Osteoblast (primary cell): ENCODE data around the gene TJP2. TPM values are rescaled to one million over a fixed set of nuclear protein-coding genes. Genes with fewer than 3 reads are reported as not detected.

Experiments used
- DNase-seq: peaks from one replicate; pipeline ENCODE4 v3.0.0; 2011; ENCODE audit warnings: low spot score, mixed read lengths; ENCODE audit not compliant: insufficient read length; ENCODE audit errors: missing footprints
- H2AFZ ChIP-seq: 2 replicates; pipeline ENCODE4 v1.6.0; 2011; ENCODE audit warnings: mild to moderate bottlenecking, low read length
- H3K27ac ChIP-seq: 2 replicates; pipeline ENCODE4 v1.5.1; 2011; ENCODE audit warnings: mild to moderate bottlenecking, low read depth, low read length, moderate library complexity
- H3K27me3 ChIP-seq: 2 replicates; pipeline ENCODE4 v1.6.0; 2012; ENCODE audit warnings: mild to moderate bottlenecking, control low read depth, inconsistent platforms, low read length, moderate library complexity; ENCODE audit not compliant: insufficient read depth
- H3K36me3 ChIP-seq: 2 replicates; pipeline ENCODE4 v1.5.1; 2011; ENCODE audit warnings: mild to moderate bottlenecking, low read length, control low read depth, moderate library complexity; ENCODE audit not compliant: insufficient read depth
- H3K4me1 ChIP-seq: 2 replicates; pipeline ENCODE4 v1.5.1; 2011; ENCODE audit warnings: mild to moderate bottlenecking, low read length, control low read depth, moderate library complexity; ENCODE audit not compliant: insufficient read depth
- H3K4me2 ChIP-seq: 2 replicates; pipeline ENCODE4 v1.6.0; 2011; ENCODE audit warnings: mild to moderate bottlenecking, low read length; ENCODE audit not compliant: insufficient read depth
- H3K4me3 ChIP-seq: fragments of 200-600 bp; sonication (generic); 3 replicates; pipeline ENCODE4 v1.5.1; 2012; ENCODE audit warnings: mild to moderate bottlenecking, low read length, inconsistent platforms; ENCODE audit not compliant: insufficient read depth
- H3K79me2 ChIP-seq: 2 replicates; pipeline ENCODE4 v1.6.0; 2012; ENCODE audit warnings: mild to moderate bottlenecking, low read length, control low read depth, inconsistent platforms; ENCODE audit not compliant: insufficient read depth
- H3K9me3 ChIP-seq: 2 replicates; pipeline ENCODE4 v1.5.1; 2011; ENCODE audit warnings: low read depth, low read length, control low read depth
- H4K20me1 ChIP-seq: 2 replicates; pipeline ENCODE4 v1.6.0; 2012; ENCODE audit warnings: mild to moderate bottlenecking, low read length, control low read depth; ENCODE audit not compliant: insufficient read depth
- total RNA-seq: library from RNA; depleted of rRNA; stranded (reverse); fragments of >200 nt; gene quantifications from 2 replicates; pipeline ENCODE4 v1.2.3, GENCODE V29; 2012
- TF ChIP-seq, protein P1 (sequence below): IDR thresholded peaks from 2 replicates; pipeline ENCODE4 v1.5.1; 2011; ENCODE audit warnings: mild to moderate bottlenecking, low read depth, low read length, moderate library complexity; ENCODE audit errors: extremely low read depth

TJP2 gene
- total RNA-seq, 1 donor = 28.6 TPM

DNA sequence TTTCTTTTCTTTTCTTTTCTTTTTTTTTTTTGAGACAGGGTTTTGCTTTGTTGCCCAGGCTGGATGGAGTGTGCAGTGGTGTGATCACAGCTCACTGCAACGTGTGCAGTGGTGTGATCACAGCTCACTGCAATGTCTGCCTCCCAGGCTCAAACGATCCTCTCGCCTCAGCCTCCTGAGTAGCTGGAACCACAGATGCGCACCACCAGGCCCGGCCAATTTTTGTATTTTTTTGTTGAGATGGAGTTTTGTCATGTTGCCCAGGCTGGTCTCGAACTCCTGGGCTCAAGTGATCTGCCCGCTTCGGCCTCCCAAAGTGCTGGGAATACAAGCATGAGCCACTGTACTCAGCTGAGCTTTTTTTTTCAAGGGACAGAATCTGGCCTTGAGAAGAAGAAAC lies 36.8 kb upstream of the TJP2 start:
- H3K9me3 ChIP-seq = no peaks in the 10 kb centered on the region
- no peak for DNase-seq
- H3K4me2 ChIP-seq = no peak overlapping the region
- H2AFZ ChIP-seq = no peak overlapping the region
- no peaks in the 10 kb centered on the region for H3K27me3 ChIP-seq
- no peak overlapping the region for H3K4me3 ChIP-seq
- H3K79me2 ChIP-seq = peaks cover 7% of the 10 kb centered on the region
- no peak overlapping the region for H3K27ac ChIP-seq
- TF ChIP-seq, protein P1, sequence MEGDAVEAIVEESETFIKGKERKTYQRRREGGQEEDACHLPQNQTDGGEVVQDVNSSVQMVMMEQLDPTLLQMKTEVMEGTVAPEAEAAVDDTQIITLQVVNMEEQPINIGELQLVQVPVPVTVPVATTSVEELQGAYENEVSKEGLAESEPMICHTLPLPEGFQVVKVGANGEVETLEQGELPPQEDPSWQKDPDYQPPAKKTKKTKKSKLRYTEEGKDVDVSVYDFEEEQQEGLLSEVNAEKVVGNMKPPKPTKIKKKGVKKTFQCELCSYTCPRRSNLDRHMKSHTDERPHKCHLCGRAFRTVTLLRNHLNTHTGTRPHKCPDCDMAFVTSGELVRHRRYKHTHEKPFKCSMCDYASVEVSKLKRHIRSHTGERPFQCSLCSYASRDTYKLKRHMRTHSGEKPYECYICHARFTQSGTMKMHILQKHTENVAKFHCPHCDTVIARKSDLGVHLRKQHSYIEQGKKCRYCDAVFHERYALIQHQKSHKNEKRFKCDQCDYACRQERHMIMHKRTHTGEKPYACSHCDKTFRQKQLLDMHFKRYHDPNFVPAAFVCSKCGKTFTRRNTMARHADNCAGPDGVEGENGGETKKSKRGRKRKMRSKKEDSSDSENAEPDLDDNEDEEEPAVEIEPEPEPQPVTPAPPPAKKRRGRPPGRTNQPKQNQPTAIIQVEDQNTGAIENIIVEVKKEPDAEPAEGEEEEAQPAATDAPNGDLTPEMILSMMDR = no peak
- H3K36me3 ChIP-seq = no peaks in the 10 kb centered on the region
- H4K20me1 ChIP-seq = peaks cover 3% of the 10 kb centered on the region
- peaks cover 2% of the 10 kb centered on the region for H3K4me1 ChIP-seq

GRCh38 chr9:69139596-69139995 lies 34.5 kb upstream of the TJP2 start:
- H3K9me3 ChIP-seq = no peaks in the 10 kb centered on the region
- no peak for DNase-seq
- H3K79me2 ChIP-seq = peaks cover 2% of the 10 kb centered on the region
- no peak overlapping the region for H3K4me3 ChIP-seq
- TF ChIP-seq, protein P1 = no peak
- H3K36me3 ChIP-seq = no peaks in the 10 kb centered on the region
- H2AFZ ChIP-seq = no peak overlapping the region
- H3K4me2 ChIP-seq = no peak overlapping the region
- H3K27ac ChIP-seq = no peak overlapping the region
- H4K20me1 ChIP-seq = no peaks in the 10 kb centered on the region
- H3K27me3 ChIP-seq = no peaks in the 10 kb centered on the region
- no peaks in the 10 kb centered on the region for H3K4me1 ChIP-seq

DNA sequence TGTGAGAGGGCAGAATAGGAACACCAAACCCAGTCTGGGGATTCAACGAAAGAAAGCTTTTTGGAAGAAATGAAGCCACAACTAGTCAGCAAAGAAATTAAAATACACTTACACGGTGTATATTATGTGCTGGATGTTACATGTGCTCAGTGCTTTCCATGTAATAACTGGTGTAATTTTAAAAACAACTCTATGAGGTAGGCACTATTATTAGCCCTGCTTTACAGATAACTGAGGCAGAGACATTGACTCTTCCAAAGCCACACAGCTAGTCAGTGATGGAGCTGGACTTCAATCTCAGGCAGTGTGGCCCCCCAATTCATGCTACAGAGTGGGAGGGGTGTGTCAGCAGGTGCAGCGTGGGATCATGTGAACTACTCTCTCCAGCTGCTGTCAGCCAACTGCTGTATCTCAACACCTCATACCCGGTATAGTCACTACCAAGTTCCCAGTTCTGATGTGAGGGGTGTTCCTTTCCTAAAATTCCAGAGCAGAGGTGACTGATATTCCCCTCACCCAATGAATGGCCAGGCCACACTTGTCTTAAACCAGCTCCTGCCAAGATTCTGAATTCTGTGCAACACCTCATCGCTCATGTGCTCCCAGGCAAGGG lies 33.8 kb upstream of the TJP2 start:
- no peak overlapping the region for H3K4me2 ChIP-seq
- no peaks in the 10 kb centered on the region for H3K9me3 ChIP-seq
- no peaks in the 10 kb centered on the region for H3K36me3 ChIP-seq
- no peaks in the 10 kb centered on the region for H3K4me1 ChIP-seq
- TF ChIP-seq, protein P1 = no peak
- H3K4me3 ChIP-seq = no peak overlapping the region
- H3K27me3 ChIP-seq = no peaks in the 10 kb centered on the region
- H2AFZ ChIP-seq = no peak overlapping the region
- H3K79me2 ChIP-seq = peaks cover 2% of the 10 kb centered on the region
- H3K27ac ChIP-seq = no peak overlapping the region
- no peak for DNase-seq
- H4K20me1 ChIP-seq = no peaks in the 10 kb centered on the region

GRCh38 chr9:69141851-69142250 lies 32.2 kb upstream of the TJP2 start:
- no peak overlapping the region for H3K4me3 ChIP-seq
- H3K27me3 ChIP-seq = no peaks in the 10 kb centered on the region
- no peaks in the 10 kb centered on the region for H4K20me1 ChIP-seq
- no peak overlapping the region for H3K4me2 ChIP-seq
- no peaks in the 10 kb centered on the region for H3K36me3 ChIP-seq
- no peaks in the 10 kb centered on the region for H3K9me3 ChIP-seq
- no peak overlapping the region for H2AFZ ChIP-seq
- no peaks in the 10 kb centered on the region for H3K4me1 ChIP-seq
- TF ChIP-seq, protein P1 = no peak
- no peak for DNase-seq
- no peak overlapping the region for H3K27ac ChIP-seq
- H3K79me2 ChIP-seq = no peaks in the 10 kb centered on the region
